ENCODE measurements around the gene XKR7.

Gene XKR7

DNA sequence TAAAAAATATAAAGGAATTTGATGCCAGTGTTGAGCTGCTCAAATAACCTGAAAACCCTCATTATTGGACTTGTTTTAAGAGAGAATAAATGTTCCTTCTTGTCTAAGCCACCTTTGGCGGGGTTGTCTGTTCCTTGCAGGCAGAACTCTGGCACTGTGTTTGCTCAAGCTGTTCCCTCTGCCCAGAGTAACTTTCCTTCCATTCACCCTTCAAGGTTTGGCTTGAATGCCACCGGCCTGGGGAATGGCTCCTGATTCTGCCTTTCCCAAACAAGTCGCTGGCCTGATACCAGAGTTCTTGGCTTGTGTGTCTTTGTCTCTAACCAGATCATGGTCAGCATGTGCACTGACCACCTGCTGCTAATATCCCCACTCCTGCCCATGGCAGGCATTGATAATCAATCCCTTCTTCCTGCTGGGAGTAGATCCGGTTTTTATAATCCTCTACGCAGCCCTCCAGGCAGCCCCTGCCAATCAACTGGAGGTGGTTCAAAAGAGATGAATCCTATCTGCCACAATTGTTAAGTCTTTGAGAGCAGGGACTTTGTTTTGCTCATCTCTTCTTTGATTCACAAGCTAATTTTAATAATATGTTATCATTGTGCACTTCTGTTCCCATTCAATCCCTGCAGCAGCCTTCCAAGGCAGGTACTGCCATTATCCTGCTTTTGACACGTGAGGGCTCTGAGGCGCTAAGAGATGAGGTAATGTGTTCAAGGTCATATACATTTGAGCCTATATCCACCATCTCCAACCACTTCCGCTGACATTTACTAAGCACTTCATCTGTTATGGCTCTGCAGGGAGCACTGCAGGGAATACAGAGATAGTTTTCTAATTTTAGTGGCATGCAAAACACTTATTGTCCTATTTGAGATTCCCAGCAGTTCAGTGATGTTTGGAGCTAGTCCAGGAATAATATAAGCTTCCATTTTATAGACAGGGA is 39.2 kb downstream of the XKR7 start:
- Histone ChIP-seq H3K27me3 (replicated peaks; ENCODE audit: control insufficient read depth, insufficient read depth, low read length) (peaks cover 57% of the 10 kb centered on the region), H3K4me3 (ENCODE audit: low read length) (no peak overlapping the region), H3K36me3 (ENCODE audit: control insufficient read depth, insufficient read depth, low read length, severe bottlenecking) (no peaks in the 10 kb centered on the region), H3K4me1 (ENCODE audit: control insufficient read depth, insufficient read depth, low read length) (no peaks in the 10 kb centered on the region), H3K9me3 (ENCODE audit: control insufficient read depth, low read length) (no peaks in the 10 kb centered on the region), H3K9ac (ENCODE audit: low read length) (no peak overlapping the region)
- DNase-seq (ENCODE audit: low read depth) = no peak

- Histone ChIP-seq H3K36me3 (ENCODE audit: control insufficient read depth, insufficient read depth, low read length, severe bottlenecking) (no peaks in the 10 kb centered on the region), H3K27me3 (replicated peaks; ENCODE audit: control insufficient read depth, insufficient read depth, low read length) (peaks cover 57% of the 10 kb centered on the region), H3K4me1 (ENCODE audit: control insufficient read depth, insufficient read depth, low read length) (no peaks in the 10 kb centered on the region), H3K9ac (ENCODE audit: low read length) (no peak overlapping the region), H3K4me3 (ENCODE audit: low read length) (no peak overlapping the region), H3K9me3 (ENCODE audit: control insufficient read depth, low read length) (no peaks in the 10 kb centered on the region)
- DNase-seq (ENCODE audit: low read depth) = no peak
Measured at GRCh38 chr20:32007787-32008616, 40.1 kb downstream of the XKR7 start.

DNA sequence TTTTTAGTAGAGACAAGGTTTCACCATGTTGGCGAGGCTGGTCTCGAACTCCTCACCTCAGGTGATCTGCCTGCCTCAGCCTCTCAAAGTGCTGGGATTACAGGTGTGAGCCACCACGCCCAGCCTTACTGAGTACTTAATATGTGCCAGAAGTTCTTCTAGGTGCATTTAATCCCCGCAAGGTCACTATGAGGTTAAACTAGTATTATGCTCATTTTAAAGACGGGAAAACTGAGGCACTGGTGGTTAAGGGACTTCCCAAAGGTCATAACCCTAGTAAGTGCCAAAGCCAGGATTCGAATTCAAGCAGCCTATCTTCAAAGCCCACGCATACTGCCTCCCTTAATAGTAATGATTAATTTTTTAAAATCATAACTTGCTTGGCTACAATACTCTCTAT is 41.6 kb downstream of the XKR7 start:
- Histone ChIP-seq H3K36me3 (ENCODE audit: control insufficient read depth, insufficient read depth, low read length, severe bottlenecking) (no peaks in the 10 kb centered on the region), H3K9ac (ENCODE audit: low read length) (no peak overlapping the region), H3K4me3 (ENCODE audit: low read length) (no peak overlapping the region), H3K9me3 (ENCODE audit: control insufficient read depth, low read length) (no peaks in the 10 kb centered on the region), H3K4me1 (ENCODE audit: control insufficient read depth, insufficient read depth, low read length) (no peaks in the 10 kb centered on the region), H3K27me3 (replicated peaks; ENCODE audit: control insufficient read depth, insufficient read depth, low read length) (peaks cover 57% of the 10 kb centered on the region)
- DNase-seq (ENCODE audit: low read depth) = no peak

GRCh38 chr20:32010101-32010500 is 42.1 kb downstream of the XKR7 start, which contains the start of gene CCM2L:
TSS of gene CCM2L (plus strand) at chr20:32010438. CDS start at chr20:32010455, 17 bp downstream.
- peaks cover 62% of the 10 kb centered on the region for H3K27me3 ChIP-seq (replicated peaks; ENCODE audit: control insufficient read depth, insufficient read depth, low read length)
- no peaks in the 10 kb centered on the region for H3K4me1 ChIP-seq (ENCODE audit: control insufficient read depth, insufficient read depth, low read length)
- no peaks in the 10 kb centered on the region for H3K9me3 ChIP-seq (ENCODE audit: control insufficient read depth, low read length)
- no peaks in the 10 kb centered on the region for H3K36me3 ChIP-seq (ENCODE audit: control insufficient read depth, insufficient read depth, low read length, severe bottlenecking)
- no peak within 1 kb of the TSS for H3K9ac ChIP-seq (ENCODE audit: low read length)
- no peak within 1 kb of the TSS for H3K4me3 ChIP-seq (ENCODE audit: low read length)
- DNase-seq (ENCODE audit: low read depth) = no peak

DNA sequence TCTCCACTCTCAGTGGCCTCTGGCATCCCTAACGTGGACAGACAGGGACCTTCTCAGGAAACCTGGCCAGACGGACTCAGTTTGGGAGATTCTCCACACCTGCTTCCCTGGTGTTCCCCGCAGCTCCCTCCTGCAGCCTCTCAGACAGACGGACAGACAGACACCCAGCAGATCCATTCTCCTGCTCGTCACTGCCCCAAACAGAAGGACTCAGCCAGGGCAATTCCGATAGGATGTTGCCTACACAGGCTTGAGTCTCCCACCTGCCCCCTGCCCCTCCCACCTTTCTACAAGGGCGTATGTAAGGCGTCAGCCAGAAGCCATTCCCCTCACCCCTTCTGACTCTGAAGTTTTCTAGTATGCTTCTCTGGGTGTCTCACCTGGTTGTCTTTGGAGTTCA is 42.7 kb downstream of the XKR7 start:
- H3K9me3 ChIP-seq (ENCODE audit: control insufficient read depth, low read length) = no peaks in the 10 kb centered on the region
- DNase-seq (ENCODE audit: low read depth) = no peak
- H3K36me3 ChIP-seq (ENCODE audit: control insufficient read depth, insufficient read depth, low read length, severe bottlenecking) = no peaks in the 10 kb centered on the region
- H3K9ac ChIP-seq (ENCODE audit: low read length) = no peak overlapping the region
- H3K4me3 ChIP-seq (ENCODE audit: low read length) = no peak overlapping the region
- H3K4me1 ChIP-seq (ENCODE audit: control insufficient read depth, insufficient read depth, low read length) = no peaks in the 10 kb centered on the region
- peaks cover 61% of the 10 kb centered on the region for H3K27me3 ChIP-seq (replicated peaks; ENCODE audit: control insufficient read depth, insufficient read depth, low read length)

DNA sequence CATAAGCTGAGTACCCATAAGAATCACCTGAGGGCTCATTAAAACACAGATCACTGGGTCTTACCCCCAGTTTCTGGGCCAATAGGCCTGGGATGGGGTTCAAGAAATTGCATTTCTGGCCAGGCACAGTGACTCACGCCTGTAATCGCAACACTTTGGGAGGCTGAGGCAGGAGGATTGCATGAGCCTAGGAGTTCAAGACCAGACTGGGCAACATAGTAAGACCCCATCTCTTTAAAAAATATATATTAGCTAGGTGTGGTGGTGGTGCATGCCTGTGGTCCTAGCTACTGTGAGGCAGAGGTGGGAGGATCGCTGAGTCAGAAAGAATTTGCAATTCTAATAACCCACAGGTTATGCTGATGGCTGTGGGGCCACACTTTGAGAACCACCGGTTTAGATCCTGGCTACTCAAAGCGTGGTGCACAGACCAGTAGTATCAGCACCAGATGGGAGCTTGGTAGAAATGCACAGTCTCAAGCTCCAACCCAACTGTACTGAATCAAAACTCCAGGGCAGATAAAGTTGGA is 44.3 kb downstream of the XKR7 start:
- Histone ChIP-seq H3K4me1 (ENCODE audit: control insufficient read depth, insufficient read depth, low read length) (no peaks in the 10 kb centered on the region), H3K36me3 (ENCODE audit: control insufficient read depth, insufficient read depth, low read length, severe bottlenecking) (no peaks in the 10 kb centered on the region), H3K9ac (ENCODE audit: low read length) (no peak overlapping the region), H3K9me3 (ENCODE audit: control insufficient read depth, low read length) (no peaks in the 10 kb centered on the region), H3K27me3 (replicated peaks; ENCODE audit: control insufficient read depth, insufficient read depth, low read length) (peaks cover 61% of the 10 kb centered on the region), H3K4me3 (ENCODE audit: low read length) (no peak overlapping the region)
- no peak for DNase-seq (ENCODE audit: low read depth)

DNA sequence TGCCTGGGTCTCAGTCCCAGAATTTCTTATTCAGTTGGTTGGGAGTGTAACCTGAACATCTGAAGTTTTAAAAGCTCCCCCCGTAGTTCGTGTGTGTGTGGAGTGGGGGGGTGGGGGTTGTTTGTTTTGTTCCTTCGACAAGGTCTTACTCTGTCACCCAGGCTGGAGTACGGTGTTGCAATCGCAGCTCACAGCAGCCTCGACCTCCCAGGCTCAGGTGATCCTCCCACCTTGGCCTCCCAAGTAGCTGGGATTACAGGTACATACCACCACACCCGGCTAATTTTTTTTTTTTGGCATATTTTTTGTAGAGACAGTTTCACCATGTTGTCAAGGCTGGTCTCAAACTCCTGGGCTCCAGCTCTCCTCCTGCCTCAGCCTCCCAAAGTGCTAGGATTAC is 45.4 kb downstream of the XKR7 start:
- H3K27me3 ChIP-seq (replicated peaks; ENCODE audit: control insufficient read depth, insufficient read depth, low read length) = peaks cover 60% of the 10 kb centered on the region
- H3K9me3 ChIP-seq (ENCODE audit: control insufficient read depth, low read length) = no peaks in the 10 kb centered on the region
- DNase-seq (ENCODE audit: low read depth) = no peak

GRCh38 chr20:32017711-32018251 is 49.8 kb downstream of the XKR7 start:
- Histone ChIP-seq H3K9me3 (ENCODE audit: control insufficient read depth, low read length) (no peaks in the 10 kb centered on the region), H3K27me3 (replicated peaks; ENCODE audit: control insufficient read depth, insufficient read depth, low read length) (peaks cover 68% of the 10 kb centered on the region), H3K36me3 (ENCODE audit: control insufficient read depth, insufficient read depth, low read length, severe bottlenecking) (no peaks in the 10 kb centered on the region), H3K4me1 (ENCODE audit: control insufficient read depth, insufficient read depth, low read length) (no peaks in the 10 kb centered on the region), H3K4me3 (ENCODE audit: low read length) (no peak overlapping the region), H3K9ac (ENCODE audit: low read length) (no peak overlapping the region)
- DNase-seq (ENCODE audit: low read depth) = no peak

More for the DNA sequence above, 45.4 kb downstream of the XKR7 start:
- no peak overlapping the region for H3K4me3 ChIP-seq (ENCODE audit: low read length)
- no peaks in the 10 kb centered on the region for H3K36me3 ChIP-seq (ENCODE audit: control insufficient read depth, insufficient read depth, low read length, severe bottlenecking)
- no peaks in the 10 kb centered on the region for H3K4me1 ChIP-seq (ENCODE audit: control insufficient read depth, insufficient read depth, low read length)
- H3K9ac ChIP-seq (ENCODE audit: low read length) = no peak overlapping the region

DNA sequence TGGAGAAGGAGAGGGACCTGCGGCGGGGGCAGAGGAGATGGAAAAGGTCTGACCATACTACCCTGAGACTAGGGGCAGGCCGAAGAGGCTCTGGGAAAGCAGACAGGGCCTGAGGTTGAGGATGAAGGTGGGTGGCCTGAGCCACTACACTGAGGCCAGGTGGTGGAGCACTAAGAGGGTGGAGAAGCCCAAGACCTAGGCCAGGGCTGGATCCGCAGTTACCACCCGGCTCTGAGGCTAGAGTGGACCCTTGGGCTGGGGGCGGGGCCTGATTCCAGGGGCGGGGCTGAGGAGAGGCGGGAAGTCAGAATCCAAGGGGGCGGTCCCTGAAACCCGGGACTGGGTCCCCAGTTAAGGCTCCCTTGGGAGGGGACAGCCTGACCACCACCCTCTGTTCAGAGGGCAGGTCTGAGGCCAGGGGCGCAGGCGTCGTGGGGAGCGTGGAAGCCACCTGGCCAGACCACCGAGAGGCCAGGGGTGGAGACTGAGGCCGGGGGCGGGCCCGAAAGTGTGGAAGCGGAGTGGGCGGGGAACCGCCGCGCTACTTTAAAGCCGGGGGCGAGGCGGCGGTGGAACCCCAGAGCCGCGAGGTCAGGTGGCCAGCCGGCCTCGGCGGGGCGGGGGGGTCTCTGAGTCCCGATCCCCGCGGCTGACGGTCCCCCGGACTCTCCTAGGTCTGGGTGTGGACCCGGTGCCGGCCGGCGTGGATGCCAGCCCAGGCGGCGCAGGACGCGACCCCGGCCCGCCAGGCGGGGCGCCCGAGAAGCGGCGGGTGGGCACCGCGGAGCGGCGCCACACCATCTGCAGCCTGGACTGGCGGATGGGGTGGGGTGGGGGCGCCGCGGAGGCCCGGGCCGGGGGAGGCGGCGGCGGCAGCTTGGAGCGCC is 50.6 kb downstream of the XKR7 start:
- DNase-seq (ENCODE audit: low read depth) = no peak
- Histone ChIP-seq H3K4me3 (ENCODE audit: low read length) (no peak overlapping the region), H3K4me1 (ENCODE audit: control insufficient read depth, insufficient read depth, low read length) (no peaks in the 10 kb centered on the region), H3K36me3 (ENCODE audit: control insufficient read depth, insufficient read depth, low read length, severe bottlenecking) (no peaks in the 10 kb centered on the region), H3K27me3 (replicated peaks; ENCODE audit: control insufficient read depth, insufficient read depth, low read length) (peaks cover 69% of the 10 kb centered on the region), H3K9ac (ENCODE audit: low read length) (no peak overlapping the region), H3K9me3 (ENCODE audit: control insufficient read depth, low read length) (no peaks in the 10 kb centered on the region)

DNA sequence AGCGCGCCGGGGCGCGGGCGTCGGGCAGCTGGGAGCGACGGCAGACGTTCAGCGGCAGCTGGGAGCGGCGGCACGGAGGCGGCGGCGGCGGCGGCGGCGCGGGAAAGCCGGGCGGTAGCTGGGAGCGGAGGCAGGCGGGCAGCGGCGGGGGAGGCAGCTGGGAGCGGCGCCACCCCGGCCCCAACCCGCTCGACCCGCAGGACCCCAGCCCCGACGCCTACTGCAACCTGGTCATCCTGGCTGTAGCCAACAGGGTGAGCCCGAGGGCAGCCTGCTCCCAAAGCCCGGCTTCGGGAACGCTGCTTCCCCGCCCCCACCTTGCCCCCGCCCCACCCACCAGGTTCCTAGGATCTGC is 51.2 kb downstream of the XKR7 start:
- Histone ChIP-seq H3K4me1 (ENCODE audit: control insufficient read depth, insufficient read depth, low read length) (no peaks in the 10 kb centered on the region), H3K27me3 (replicated peaks; ENCODE audit: control insufficient read depth, insufficient read depth, low read length) (peaks cover 70% of the 10 kb centered on the region), H3K4me3 (ENCODE audit: low read length) (no peak overlapping the region), H3K9ac (ENCODE audit: low read length) (no peak overlapping the region), H3K36me3 (ENCODE audit: control insufficient read depth, insufficient read depth, low read length, severe bottlenecking) (no peaks in the 10 kb centered on the region), H3K9me3 (ENCODE audit: control insufficient read depth, low read length) (no peaks in the 10 kb centered on the region)
- DNase-seq (ENCODE audit: low read depth) = peak; percentile 20
